VCaP (cell line): ENCODE data around the gene UCK1.

ENCODE experiments used
- H3K27ac ChIP-seq: fragments of 450-650 bp; 2 replicates; pipeline ENCODE4 v1.5.1; 2017
- CTCF ChIP-seq: fragments of 450-650 bp; conservative IDR thresholded peaks from 2 replicates; pipeline ENCODE4 v1.5.1; 2017; ENCODE audit warnings: mild to moderate bottlenecking, moderate library complexity

UCK1 gene

GRCh38 chr9:131505012-131505411 lies 26.1 kb downstream of the UCK1 start:
- TF ChIP-seq CTCF: no peak
- no peak overlapping the region for H3K27ac ChIP-seq

GRCh38 chr9:131503626-131504465 lies 27.2 kb downstream of the UCK1 start:
- TF ChIP-seq CTCF: no peak
- peak overlapping the region; percentile 89 for H3K27ac ChIP-seq

- TF ChIP-seq CTCF: no peak
- peak within 1 kb of the TSS; percentile 89 for H3K27ac ChIP-seq
Measured at GRCh38 chr9:131502781-131503625, 28.1 kb downstream of the UCK1 start, which contains the start of gene POMT1. Gene POMT1 (plus strand): TSS chr9:131502918. CDS start chr9:131504219, 1,301 bp downstream.

- H3K27ac ChIP-seq: peak overlapping the region; percentile 89; the same call in 1 of the 2 replicates
- no peak for TF ChIP-seq CTCF
Measured at GRCh38 chr9:131500939-131501541, 30.0 kb downstream of the UCK1 start.

GRCh38 chr9:131500377-131500776 lies 30.7 kb downstream of the UCK1 start:
- TF ChIP-seq CTCF: no peak
- peak overlapping the region; percentile 89; the same call in 1 of the 2 replicates for H3K27ac ChIP-seq

- TF ChIP-seq CTCF: no peak
- no peak overlapping the region; the same call in 1 of the 2 replicates for H3K27ac ChIP-seq
Measured at GRCh38 chr9:131499254-131499767, 31.8 kb downstream of the UCK1 start.
